Retina (tissue), 1 donor: ENCODE measurements around the gene GIMAP6.
"Not testable (repeated sequence)": the region's sequence is repeated elsewhere in the genome, so short reads cannot be mapped to it uniquely, and the experiment has no call there.

Experiments used
- DNase-seq: peaks from one replicate; pipeline ENCODE4 v3.0.0-alpha.2; 2016

GIMAP6 gene

GRCh38 chr7:150580638-150581394 lies 51.4 kb downstream of the GIMAP6 start:
- DNase-seq, result no peak

DNA sequence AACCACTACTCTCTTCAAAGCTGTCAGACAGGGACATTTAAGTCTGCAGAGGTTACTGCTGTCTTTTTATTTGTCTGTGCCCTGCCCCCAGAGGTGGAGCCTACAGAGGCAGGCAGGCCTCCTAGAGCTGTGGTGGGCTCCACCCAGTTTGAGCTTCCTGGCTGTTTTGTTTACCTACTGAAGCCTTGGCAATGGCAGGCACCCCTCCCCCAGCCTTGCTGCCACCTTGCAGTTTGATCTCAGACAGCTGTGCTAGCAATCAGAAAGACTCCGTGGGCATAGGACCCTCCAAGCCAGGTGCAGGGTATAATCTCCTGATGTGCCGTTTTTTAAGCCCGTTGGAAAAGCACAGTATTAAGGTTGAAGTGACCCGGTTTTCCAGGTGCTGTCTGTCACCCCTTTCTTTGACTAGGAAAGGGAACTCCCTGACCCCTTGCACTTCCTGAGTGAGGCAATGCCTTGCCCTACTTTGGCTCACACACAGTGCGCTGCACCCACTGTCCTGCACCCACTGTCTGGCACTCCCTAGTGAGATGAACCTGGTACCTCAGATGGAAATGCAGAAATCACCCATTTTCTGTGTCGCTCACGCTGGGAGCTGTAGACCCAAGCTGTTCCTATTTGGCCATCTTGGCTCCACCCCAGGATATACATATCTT lies 52.1 kb downstream of the GIMAP6 start:
- not testable (repeated sequence) for DNase-seq
